Activated CD8-positive, alpha-beta memory T cell treated with anti-CD3 and anti-CD28 coated beads, Interleukin-2, amount 10 ng/mL, durations not matched to agents 7 days and 5 days (primary cell): ENCODE measurements around the gene KIRREL3. TPM values are rescaled to one million over a fixed set of nuclear protein-coding genes. Genes with fewer than 3 reads are reported as not detected.

Source experiments
- ATAC-seq: fragments of 150-1000 bp; cut with Tn5 transposase; one replicate; pipeline ENCODE4 v1.10.0; 2021; ENCODE audit warnings: moderate library complexity
- CTCF ChIA-PET: fragments of 350-600 bp; sonication (Branson Sonifier 250); formaldehyde crosslinking; loops from one replicate; lab custom pipeline; 2021; ENCODE audit warnings: antibody characterized with exemption; lab: Charles Lee
- DNase-seq: peaks from one replicate; pipeline ENCODE4 v3.0.0-alpha.2; 2020
- H3K27ac Mint-ChIP-seq: one replicate; pipeline ENCODE4 v1.8.0; 2021; ENCODE audit warnings: mild to moderate bottlenecking, mixed read lengths
- H3K27me3 Mint-ChIP-seq: one replicate; pipeline ENCODE4 v1.8.0; 2021; ENCODE audit warnings: mixed read lengths
- H3K36me3 Mint-ChIP-seq: one replicate; pipeline ENCODE4 v1.8.0; 2021; ENCODE audit warnings: mild to moderate bottlenecking, mixed read lengths
- H3K4me1 Mint-ChIP-seq: one replicate; pipeline ENCODE4 v1.8.0; 2021; ENCODE audit warnings: mixed read lengths
- H3K4me3 Mint-ChIP-seq: one replicate; pipeline ENCODE4 v1.8.0; 2021; ENCODE audit warnings: mild to moderate bottlenecking, moderate library complexity, mixed read lengths
- H3K9me3 Mint-ChIP-seq: one replicate; pipeline ENCODE4 v1.8.0; 2022; ENCODE audit warnings: low read depth, mixed read lengths
- total RNA-seq, 2 experiments: library from RNA; stranded (reverse); gene quantifications; one replicate each; pipeline ENCODE4 v1.2.3, GENCODE V29; 2021

KIRREL3 gene
- total RNA-seq, 2 experiments from 2014 or later: not detected

GRCh38 chr11:126808836-126809235 lies 191.7 kb downstream of the KIRREL3 start:
- CTCF ChIA-PET: no interaction called here
- no peaks in the 10 kb centered on the region for H3K9me3 Mint-ChIP-seq
- no peak overlapping the region for H3K27ac Mint-ChIP-seq
- ATAC-seq: no peak
- no peaks in the 10 kb centered on the region for H3K4me1 Mint-ChIP-seq
- no peak for DNase-seq
- peaks cover 5% of the 10 kb centered on the region for H3K27me3 Mint-ChIP-seq
- no peaks in the 10 kb centered on the region for H3K36me3 Mint-ChIP-seq
- no peak overlapping the region for H3K4me3 Mint-ChIP-seq

- Mint-ChIP-seq H3K4me3 (no peak overlapping the region), H3K36me3 (no peaks in the 10 kb centered on the region), H3K9me3 (no peaks in the 10 kb centered on the region), H3K27me3 (peaks cover under 1% of the 10 kb centered on the region), H3K4me1 (no peaks in the 10 kb centered on the region), H3K27ac (no peak overlapping the region)
- ATAC-seq (no peak), DNase-seq (no peak)
- CTCF ChIA-PET: no interaction called here
These were observed 192.3 kb downstream of the KIRREL3 start for GRCh38 chr11:126808296-126808695.

GRCh38 chr11:126805870-126806269 lies 194.7 kb downstream of the KIRREL3 start:
- Mint-ChIP-seq H3K4me3 (no peak overlapping the region), H3K4me1 (no peaks in the 10 kb centered on the region)

GRCh38 chr11:126804363-126804762 lies 196.2 kb downstream of the KIRREL3 start:
- no peak overlapping the region for H3K4me3 Mint-ChIP-seq
- DNase-seq (no peak), ATAC-seq (no peak)
- no peak overlapping the region for H3K27ac Mint-ChIP-seq
- CTCF ChIA-PET: no interaction called here
- H3K36me3 Mint-ChIP-seq: no peaks in the 10 kb centered on the region
- no peaks in the 10 kb centered on the region for H3K9me3 Mint-ChIP-seq
- H3K4me1 Mint-ChIP-seq: no peaks in the 10 kb centered on the region
- peaks cover 2% of the 10 kb centered on the region for H3K27me3 Mint-ChIP-seq

More at GRCh38 chr11:126805870-126806269, 194.7 kb downstream of the KIRREL3 start:
- CTCF ChIA-PET: no interaction called here
- Mint-ChIP-seq H3K36me3 (no peaks in the 10 kb centered on the region), H3K27me3 (peaks cover 2% of the 10 kb centered on the region), H3K27ac (no peak overlapping the region), H3K9me3 (no peaks in the 10 kb centered on the region)
- DNase-seq (no peak), ATAC-seq (no peak)

GRCh38 chr11:126800009-126800408 lies 200.6 kb downstream of the KIRREL3 start:
- no peaks in the 10 kb centered on the region for H3K36me3 Mint-ChIP-seq
- peaks cover 5% of the 10 kb centered on the region for H3K9me3 Mint-ChIP-seq
- H3K4me3 Mint-ChIP-seq: no peak overlapping the region
- DNase-seq: no peak
- H3K27ac Mint-ChIP-seq: no peak overlapping the region
- CTCF ChIA-PET: no interaction called here
- ATAC-seq: no peak
- H3K27me3 Mint-ChIP-seq: peaks cover 2% of the 10 kb centered on the region
- H3K4me1 Mint-ChIP-seq: no peaks in the 10 kb centered on the region

GRCh38 chr11:126797457-126798169 lies 203.0 kb downstream of the KIRREL3 start:
- H3K4me3 Mint-ChIP-seq: no peak overlapping the region
- H3K9me3 Mint-ChIP-seq: peaks cover 5% of the 10 kb centered on the region
- no peak overlapping the region for H3K27ac Mint-ChIP-seq
- no peaks in the 10 kb centered on the region for H3K4me1 Mint-ChIP-seq
- H3K27me3 Mint-ChIP-seq: no peaks in the 10 kb centered on the region
- DNase-seq (no peak), ATAC-seq (no peak)
- CTCF ChIA-PET: no interaction called here
- H3K36me3 Mint-ChIP-seq: no peaks in the 10 kb centered on the region

- no peaks in the 10 kb centered on the region for H3K9me3 Mint-ChIP-seq
- no peak for DNase-seq
- H3K27me3 Mint-ChIP-seq: no peaks in the 10 kb centered on the region
- no peak overlapping the region for H3K27ac Mint-ChIP-seq
- no peak for ATAC-seq
- no peaks in the 10 kb centered on the region for H3K4me1 Mint-ChIP-seq
- CTCF ChIA-PET: no interaction called here
- H3K4me3 Mint-ChIP-seq: no peak overlapping the region
- no peaks in the 10 kb centered on the region for H3K36me3 Mint-ChIP-seq
These were observed 207.0 kb downstream of the KIRREL3 start for GRCh38 chr11:126793596-126793995.

- H3K4me1 Mint-ChIP-seq: no peaks in the 10 kb centered on the region
- no peak for ATAC-seq
- CTCF ChIA-PET: no interaction called here
These were observed 208.6 kb downstream of the KIRREL3 start for GRCh38 chr11:126791991-126792390.

GRCh38 chr11:126791446-126791845 lies 209.1 kb downstream of the KIRREL3 start:
- CTCF ChIA-PET: no interaction called here
- H3K9me3 Mint-ChIP-seq: no peaks in the 10 kb centered on the region
- ATAC-seq (no peak), DNase-seq (no peak)
- no peaks in the 10 kb centered on the region for H3K27me3 Mint-ChIP-seq
- no peaks in the 10 kb centered on the region for H3K4me1 Mint-ChIP-seq
- no peaks in the 10 kb centered on the region for H3K36me3 Mint-ChIP-seq
- H3K27ac Mint-ChIP-seq: no peak overlapping the region
- H3K4me3 Mint-ChIP-seq: no peak overlapping the region

More at GRCh38 chr11:126791991-126792390, 208.6 kb downstream of the KIRREL3 start:
- Mint-ChIP-seq H3K27ac (no peak overlapping the region), H3K9me3 (no peaks in the 10 kb centered on the region), H3K27me3 (no peaks in the 10 kb centered on the region), H3K4me3 (no peak overlapping the region), H3K36me3 (no peaks in the 10 kb centered on the region)
- DNase-seq: no peak

- Mint-ChIP-seq H3K4me3 (no peak overlapping the region), H3K27ac (no peak overlapping the region), H3K27me3 (no peaks in the 10 kb centered on the region), H3K9me3 (no peaks in the 10 kb centered on the region), H3K36me3 (no peaks in the 10 kb centered on the region), H3K4me1 (no peaks in the 10 kb centered on the region)
- DNase-seq (no peak), ATAC-seq (no peak)
- CTCF ChIA-PET: no interaction called here
These were observed 210.0 kb downstream of the KIRREL3 start for GRCh38 chr11:126790550-126791081.

GRCh38 chr11:126782810-126783209 lies 217.8 kb downstream of the KIRREL3 start:
- DNase-seq (no peak), ATAC-seq (no peak)
- H3K27ac Mint-ChIP-seq: no peak overlapping the region
- no peaks in the 10 kb centered on the region for H3K36me3 Mint-ChIP-seq
- H3K4me1 Mint-ChIP-seq: no peaks in the 10 kb centered on the region
- CTCF ChIA-PET: no interaction called here
- peaks cover 4% of the 10 kb centered on the region for H3K27me3 Mint-ChIP-seq
- H3K4me3 Mint-ChIP-seq: no peak overlapping the region
- no peaks in the 10 kb centered on the region for H3K9me3 Mint-ChIP-seq

GRCh38 chr11:126781942-126782341 lies 218.6 kb downstream of the KIRREL3 start:
- no peaks in the 10 kb centered on the region for H3K4me1 Mint-ChIP-seq
- H3K27ac Mint-ChIP-seq: no peak overlapping the region
- DNase-seq (no peak), ATAC-seq (no peak)
- no peaks in the 10 kb centered on the region for H3K9me3 Mint-ChIP-seq
- no peaks in the 10 kb centered on the region for H3K36me3 Mint-ChIP-seq
- CTCF ChIA-PET: no interaction called here
- H3K4me3 Mint-ChIP-seq: no peak overlapping the region
- peaks cover 4% of the 10 kb centered on the region for H3K27me3 Mint-ChIP-seq

- no peaks in the 10 kb centered on the region for H3K9me3 Mint-ChIP-seq
- ATAC-seq (no peak), DNase-seq (no peak)
- H3K4me3 Mint-ChIP-seq: no peak overlapping the region
- H3K27me3 Mint-ChIP-seq: peaks cover 4% of the 10 kb centered on the region
- no peak overlapping the region for H3K27ac Mint-ChIP-seq
- CTCF ChIA-PET: no interaction called here
- H3K4me1 Mint-ChIP-seq: no peaks in the 10 kb centered on the region
- no peaks in the 10 kb centered on the region for H3K36me3 Mint-ChIP-seq
These were observed 224.5 kb downstream of the KIRREL3 start for GRCh38 chr11:126776119-126776518.

GRCh38 chr11:126772267-126772666 lies 228.3 kb downstream of the KIRREL3 start:
- DNase-seq: no peak
- Mint-ChIP-seq H3K4me1 (no peaks in the 10 kb centered on the region), H3K27me3 (no peaks in the 10 kb centered on the region), H3K4me3 (no peak overlapping the region), H3K36me3 (no peaks in the 10 kb centered on the region), H3K27ac (no peak overlapping the region), H3K9me3 (no peaks in the 10 kb centered on the region)
- no peak for ATAC-seq
- CTCF ChIA-PET: no interaction called here
